ENCODE data around the gene UBE2J2. TPM values are rescaled to one million over a fixed set of nuclear protein-coding genes. Genes with fewer than 3 reads are reported as not detected.

Gene UBE2J2
- total RNA-seq, 2 experiments from 2014 or later: 76.5 to 80.1 TPM

DNA sequence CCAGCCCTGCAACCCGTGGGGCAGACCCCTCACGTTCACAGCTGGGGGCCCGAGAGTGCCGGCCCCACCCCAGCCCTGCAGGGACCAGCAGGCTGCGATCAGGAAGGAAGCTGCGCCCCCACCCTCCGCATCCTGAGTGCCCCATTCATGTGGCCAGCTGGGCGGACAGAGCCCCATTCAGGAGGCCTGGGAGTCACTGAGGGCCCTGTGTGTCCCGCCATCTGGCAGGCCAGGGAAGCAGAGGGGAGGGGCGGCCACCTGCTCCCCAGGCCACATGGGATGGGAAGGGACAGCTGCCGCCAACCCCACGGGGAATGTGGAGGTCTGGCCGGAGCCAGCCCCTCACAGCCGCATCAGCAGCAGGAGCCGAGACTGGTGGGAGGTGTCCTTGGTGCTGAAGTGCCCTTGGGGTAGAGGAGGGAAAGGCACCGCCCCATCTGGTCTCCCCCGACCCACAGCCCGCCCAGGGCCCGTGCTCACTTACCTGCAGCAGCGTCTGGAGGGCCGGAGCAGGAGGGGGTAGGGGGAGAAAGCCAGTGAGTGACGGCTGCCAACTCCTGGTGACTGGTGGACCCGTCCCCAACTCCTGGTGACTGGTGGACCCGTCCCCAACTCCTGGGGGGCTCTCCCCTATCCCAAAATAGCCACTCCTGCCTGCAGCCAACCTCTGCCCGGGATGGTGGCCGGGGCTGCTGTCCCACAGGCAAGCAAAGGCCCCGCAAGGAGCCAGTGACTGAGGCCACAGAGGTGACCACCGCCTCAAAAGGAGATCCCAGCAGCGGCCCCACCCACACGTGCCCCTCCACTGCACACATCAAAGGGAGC lies 25.4 kb upstream of the UBE2J2 start:
- ChIA-PET POLR2A (no interaction called here), CTCF (no interaction called here)

DNA sequence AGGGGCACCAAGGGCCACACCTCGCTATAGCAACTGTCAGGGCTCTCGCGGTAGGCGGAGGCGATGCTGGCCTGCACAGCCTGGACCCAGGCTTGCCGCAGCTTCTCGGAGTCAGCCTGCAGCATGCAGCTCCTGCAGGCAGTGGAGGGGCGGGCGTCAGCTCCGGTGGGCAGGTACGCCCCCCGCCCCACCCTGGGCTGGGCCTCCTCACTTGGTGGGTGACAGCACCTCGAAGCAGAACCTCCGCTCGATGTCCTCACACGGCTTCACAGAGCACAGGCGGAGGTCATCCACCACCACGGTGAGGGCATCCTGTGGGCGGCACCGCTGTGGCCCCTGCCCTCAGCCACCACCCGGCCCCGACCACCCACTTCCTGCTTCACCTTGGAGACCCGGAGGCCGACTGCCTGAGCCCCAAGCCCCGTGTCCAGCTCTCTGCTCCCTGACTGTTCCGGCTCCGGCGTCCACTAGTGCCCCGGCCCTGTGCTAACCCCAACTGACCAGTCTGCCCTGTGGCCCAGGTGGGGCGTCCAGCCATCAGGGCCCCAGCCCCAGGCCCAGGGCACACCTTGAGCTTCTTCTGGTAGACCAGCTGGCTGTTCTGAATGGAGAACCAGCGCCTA lies 24.3 kb upstream of the UBE2J2 start:
- ChIA-PET POLR2A (no interaction called here), CTCF (no interaction called here)

DNA sequence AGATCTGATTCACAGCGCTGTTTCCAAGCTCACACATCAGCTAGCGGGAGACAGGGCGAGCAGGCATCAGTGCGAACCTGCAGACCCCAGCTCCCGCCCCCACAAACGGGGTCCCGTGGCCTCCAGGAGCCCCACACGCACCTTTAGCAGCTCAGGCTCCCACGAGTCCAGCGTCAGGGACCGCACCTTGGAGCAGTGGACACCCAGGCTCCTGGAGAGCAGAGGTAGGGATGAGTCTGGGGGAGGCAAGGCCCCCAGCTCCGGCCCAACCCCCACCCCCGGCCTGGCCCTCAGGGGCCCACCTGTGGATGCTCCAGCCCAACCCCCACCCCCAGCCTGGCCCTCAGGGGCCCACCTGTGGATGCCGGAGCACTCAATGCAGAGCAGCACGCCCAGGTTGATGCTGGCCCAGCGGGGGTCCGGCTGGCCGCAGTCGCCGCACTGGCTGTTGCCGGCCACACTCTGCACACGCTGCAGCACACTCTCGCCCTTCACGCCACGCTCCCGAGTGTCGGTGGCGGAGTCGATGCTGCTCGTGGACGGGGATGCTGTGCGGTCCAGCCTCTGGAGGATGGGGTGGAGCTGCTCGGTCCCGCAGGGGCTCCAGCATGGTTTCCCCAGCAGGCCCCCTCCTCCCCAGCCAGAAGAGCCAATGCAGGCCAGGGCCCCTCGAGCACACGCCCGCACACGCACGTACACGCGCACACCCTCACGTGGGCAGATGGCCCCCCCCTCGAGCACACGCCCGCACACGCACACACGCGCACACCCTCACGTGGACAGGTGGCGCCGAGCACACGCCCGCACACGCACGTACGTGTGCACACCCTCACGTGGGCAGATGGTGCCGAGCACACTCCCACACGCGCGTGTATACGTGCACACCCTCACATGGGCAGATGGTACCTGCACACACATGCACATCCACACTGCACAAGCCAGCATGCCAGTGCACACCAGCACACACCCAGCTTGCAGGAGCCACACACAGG lies 22.7 kb upstream of the UBE2J2 start:
- ChIA-PET POLR2A (no interaction called here), CTCF (interaction anchor here (1.9 kb wide), 1 partner anchor 174 kb away, joined by 5 read pairs; no protein-coding TSS in a partner anchor)

DNA sequence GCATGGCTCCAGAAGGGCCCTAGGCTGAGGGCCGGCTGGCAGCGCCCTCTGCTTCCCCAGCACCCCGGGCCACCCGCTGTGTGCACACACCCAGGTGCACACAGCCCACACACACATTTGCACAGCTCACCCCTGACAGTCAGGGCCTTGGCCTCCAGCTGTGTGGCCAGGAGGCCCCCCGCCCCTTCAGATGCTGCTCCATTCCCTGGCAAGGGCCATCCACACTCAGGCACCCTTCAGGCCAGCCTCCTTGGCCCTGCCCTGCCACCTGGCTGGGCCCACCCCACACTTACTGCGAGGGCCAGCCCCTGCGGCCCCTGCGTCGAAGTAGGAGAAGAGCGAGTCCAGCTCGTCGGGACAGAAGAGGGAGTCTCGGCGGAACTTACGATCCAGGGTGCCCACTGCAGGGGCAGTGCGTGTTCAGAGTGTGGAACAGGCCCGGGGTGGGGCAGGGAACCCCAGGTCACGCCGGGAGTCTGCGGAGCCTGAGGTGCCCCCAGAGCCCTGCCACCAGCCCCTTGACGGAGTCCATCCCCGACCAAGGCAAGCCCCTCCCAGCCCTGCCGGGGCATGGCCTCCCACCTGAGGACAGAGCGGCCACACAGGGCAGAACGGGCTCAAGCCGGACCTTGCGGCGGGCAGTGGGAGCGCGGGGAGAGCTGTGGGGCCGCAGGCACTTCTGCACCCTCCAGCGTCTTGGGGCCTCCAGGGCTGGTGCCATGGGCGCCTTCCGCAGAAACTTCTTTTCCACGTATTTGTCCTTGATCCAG lies 21.7 kb upstream of the UBE2J2 start:
- POLR2A ChIA-PET: no interaction called here
- CTCF ChIA-PET: interaction anchor here (1.1 to 1.9 kb wide), 2 partner anchors 142 to 173 kb away, joined by 3 to 5 read pairs; no protein-coding TSS in a partner anchor

DNA sequence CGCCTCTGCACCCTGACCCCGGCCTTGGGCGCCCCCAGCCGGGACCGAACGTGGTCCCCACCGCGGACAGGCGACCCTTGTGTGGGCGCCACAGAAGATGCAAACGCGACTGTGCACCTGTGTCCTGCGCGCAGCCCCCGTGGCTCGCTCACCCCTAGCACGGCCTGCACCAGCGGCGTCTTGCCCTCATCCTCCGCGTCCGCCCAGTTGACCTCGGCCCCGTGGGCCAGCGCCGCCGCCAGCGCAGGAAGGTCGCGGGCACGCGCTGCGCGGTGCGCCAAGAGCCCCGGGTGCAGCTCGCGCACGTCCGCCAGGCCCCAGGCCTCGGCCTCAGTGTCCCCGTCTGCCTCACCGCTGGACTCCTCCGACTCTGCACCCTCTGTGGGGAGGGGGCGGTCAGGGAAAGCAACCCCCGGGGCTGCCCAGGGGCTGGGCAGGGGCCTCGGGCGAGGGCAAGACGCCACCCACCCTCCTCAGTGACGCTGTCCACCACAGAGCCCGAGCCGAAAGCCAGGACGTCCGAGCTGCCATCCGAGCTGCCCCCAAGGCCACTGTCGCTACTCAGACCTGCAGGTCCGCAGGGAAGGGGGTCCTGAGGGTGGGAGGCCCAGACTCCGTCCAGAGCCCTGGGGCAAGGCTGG lies 20.7 kb upstream of the UBE2J2 start:
- ChIA-PET POLR2A (no interaction called here), CTCF (interaction anchor here (1.1 to 1.9 kb wide), 2 partner anchors 143 to 172 kb away, joined by 3 to 5 read pairs; no protein-coding TSS in a partner anchor)

DNA sequence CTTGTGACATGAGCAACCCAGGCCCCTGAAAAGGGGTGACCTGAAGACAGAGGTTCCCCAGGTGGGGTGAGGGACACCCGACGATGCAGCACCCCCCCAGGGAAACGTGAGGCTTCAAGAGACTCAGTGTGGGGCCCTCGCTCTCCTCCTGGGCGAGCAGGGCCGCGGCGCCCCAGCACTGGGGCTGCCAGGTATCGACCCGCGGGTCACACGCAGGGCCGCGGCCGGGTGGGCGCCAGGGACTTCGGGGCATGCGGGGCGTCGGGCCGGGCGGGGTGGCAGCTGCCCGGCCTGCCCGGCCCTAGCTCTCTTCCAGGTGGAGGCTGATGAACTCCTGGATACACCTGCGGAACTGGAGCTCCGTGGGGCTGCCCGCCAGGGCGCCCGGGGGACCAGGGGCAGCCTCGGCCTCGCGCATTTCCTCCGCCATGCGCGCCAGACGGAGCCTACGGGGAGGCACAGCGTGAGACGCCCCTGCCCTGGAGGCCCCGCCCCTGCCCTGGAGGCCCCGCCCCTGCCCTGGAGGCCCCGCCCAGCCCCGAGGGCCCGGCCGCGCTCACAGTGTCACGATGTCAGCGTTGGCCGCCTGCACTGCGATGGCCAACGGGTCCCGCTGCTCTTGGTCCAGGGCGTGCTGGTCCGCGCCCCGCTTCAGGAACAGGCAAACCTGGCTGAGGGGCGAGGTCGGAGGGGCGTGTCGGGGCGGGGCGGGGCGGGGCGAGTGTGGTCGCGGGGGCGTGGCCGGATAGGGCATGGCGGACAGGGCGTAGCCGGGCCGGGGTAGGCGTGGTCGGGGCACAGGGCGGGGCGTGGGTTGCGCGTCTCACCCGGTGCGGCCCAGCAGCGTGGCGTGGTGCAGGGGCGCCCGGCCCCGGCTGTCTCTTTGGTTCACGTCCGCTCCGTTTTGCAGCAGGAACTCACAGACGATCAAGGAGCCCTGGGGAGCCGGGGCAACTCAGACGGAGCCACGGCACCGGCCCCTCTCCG lies 19.9 kb upstream of the UBE2J2 start:
- POLR2A ChIA-PET: no interaction called here
- CTCF ChIA-PET: no interaction called here

DNA sequence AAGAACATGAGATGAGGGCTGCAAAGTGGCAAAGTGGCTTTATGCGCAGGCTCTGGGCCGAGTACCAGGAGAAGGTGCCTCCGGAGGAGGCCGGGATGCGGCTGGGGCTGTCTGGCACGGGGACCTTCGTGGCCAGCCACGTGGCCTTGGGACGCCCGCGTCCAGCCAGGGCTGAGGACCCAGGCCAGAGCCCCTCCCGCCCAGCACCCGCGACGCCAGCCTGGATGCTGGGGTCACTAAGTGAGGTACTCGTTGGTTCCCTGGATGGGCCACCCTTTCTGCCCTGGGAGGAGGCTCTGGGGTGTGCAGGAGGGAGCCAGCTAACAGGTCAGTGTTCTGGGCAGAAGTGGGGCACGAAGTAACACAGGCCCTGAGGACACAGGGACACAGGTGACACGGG lies 19.2 kb upstream of the UBE2J2 start:
- CTCF ChIA-PET: no interaction called here

DNA sequence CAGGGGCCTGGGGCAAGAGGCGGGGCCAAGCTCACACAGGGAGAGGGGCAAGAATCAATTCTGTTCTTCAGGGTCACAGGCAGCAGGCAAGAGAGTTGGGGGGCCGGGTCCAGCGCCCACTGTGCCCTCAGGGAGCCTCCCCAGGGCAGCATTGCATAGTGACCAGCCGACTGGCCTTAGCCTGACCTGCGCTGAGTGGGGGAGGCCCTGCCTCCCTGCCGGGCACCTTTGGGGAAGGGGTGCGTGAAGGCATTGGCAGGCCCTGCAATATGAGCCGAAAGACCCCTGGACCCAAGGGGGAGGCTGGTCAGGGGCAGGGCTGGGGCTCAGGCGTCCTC lies 18.8 kb upstream of the UBE2J2 start:
- CTCF ChIA-PET: interaction anchor here (0.7 to 2.8 kb wide), 11 partner anchors 8 to 260 kb away, joined by 3 to 41 read pairs (median 3); partner anchors contain the start of gene UBE2J2
- POLR2A ChIA-PET: interaction anchor here (1.0 kb wide), 1 partner anchor 19 kb away, joined by 3 read pairs; the partner anchor contains the start of gene UBE2J2

More for the DNA sequence above, 19.2 kb upstream of the UBE2J2 start:
- POLR2A ChIA-PET: no interaction called here

DNA sequence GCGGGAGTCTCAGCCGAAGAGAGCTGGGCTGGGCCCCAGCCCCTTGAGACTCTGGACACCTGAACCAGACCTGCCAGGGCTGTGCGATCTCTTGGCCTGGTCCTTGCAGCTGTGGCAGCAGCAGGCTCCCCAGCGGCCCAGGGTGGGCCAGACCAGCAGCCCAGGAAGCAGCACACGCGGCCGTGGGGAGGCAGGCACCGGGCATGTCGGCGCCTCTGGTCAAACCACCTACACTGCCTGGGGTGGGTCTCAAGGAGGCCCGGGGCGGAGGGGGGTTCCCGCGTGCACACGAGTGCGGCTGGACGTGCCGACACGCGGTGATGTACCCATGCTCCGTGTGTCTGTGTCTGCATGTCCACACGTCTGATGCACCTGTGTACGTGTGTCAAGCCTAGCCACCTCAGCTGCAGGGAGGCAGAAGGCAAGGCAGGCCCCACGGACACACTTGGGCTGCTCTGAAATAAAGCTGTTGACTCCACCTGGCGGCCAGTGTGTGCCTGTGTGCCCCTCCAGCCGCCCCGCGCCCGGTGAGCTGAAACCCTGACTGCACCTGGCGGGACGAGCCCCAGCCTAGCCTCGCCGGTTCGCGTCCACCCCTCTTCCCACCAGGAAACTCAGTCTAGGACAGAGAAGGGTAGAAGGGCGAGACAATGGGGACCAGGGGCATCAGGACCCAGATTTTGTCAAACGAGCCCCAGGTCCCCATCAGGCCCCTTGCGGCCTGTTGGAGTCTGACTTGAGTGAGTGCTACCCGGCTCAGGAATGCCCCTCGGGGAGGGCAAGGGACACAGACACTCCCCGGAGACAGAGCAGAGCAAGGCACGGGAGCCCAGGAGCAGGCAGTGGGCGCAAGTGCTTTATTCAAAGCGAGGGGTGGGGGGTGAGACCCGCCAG lies 18.1 kb upstream of the UBE2J2 start:
- ChIA-PET POLR2A (interaction anchor here (1.0 kb wide), 1 partner anchor 18 kb away, joined by 3 read pairs; the partner anchor contains the start of gene UBE2J2), CTCF (interaction anchor here (0.7 to 2.8 kb wide), 17 partner anchors 9 to 307 kb away, joined by 3 to 41 read pairs (median 3); partner anchors contain the start of gene UBE2J2)

DNA sequence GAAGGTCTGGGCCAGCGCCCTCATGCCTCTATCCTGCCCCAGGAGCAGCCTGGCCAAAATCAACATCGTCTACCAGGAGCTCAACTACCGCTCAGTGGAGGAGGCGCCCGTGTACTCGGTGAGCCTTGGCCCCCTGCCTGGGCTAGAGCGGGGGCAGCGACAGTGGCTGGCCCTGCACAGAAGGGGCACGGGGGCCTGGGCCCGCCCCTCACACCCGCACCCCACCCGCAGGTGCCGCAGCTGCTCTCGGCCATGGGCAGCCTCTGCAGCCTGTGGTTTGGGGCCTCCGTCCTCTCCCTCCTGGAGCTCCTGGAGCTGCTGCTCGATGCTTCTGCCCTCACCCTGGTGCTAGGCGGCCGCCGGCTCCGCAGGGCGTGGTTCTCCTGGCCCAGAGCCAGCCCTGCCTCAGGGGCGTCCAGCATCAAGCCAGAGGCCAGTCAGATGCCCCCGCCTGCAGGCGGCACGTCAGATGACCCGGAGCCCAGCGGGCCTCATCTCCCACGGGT lies 17.4 kb upstream of the UBE2J2 start:
- POLR2A ChIA-PET: interaction anchor here (1.0 kb wide), 1 partner anchor 18 kb away, joined by 3 read pairs; the partner anchor contains the start of gene UBE2J2

DNA sequence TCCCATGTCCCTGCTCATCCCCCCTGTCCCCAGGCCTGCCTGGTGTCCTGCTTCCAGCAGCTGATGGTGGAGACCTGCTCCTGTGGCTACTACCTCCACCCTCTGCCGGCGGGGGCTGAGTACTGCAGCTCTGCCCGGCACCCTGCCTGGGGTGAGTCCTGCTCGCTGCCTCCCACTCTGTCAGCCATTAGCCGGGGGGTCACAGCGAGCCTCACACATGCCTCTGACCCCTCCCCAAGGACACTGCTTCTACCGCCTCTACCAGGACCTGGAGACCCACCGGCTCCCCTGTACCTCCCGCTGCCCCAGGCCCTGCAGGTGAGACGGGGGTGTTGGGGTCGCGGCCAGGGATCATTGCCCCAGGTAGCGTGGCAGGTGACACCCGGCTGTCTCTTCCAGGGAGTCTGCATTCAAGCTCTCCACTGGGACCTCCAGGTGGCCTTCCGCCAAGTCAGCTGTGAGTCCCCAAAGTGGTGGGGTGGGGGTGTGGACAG lies 16.6 kb upstream of the UBE2J2 start:
- CTCF ChIA-PET: interaction anchor here (1.0 to 2.8 kb wide), 7 partner anchors 169 to 306 kb away, joined by 3 to 41 read pairs (median 4); no protein-coding TSS in a partner anchor
- POLR2A ChIA-PET: interaction anchor here (0.7 kb wide), 1 partner anchor 39 kb away, joined by 3 read pairs; no protein-coding TSS in a partner anchor

More for the DNA sequence above, 17.4 kb upstream of the UBE2J2 start:
- CTCF ChIA-PET: interaction anchor here (1.0 to 2.8 kb wide), 13 partner anchors 10 to 307 kb away, joined by 3 to 41 read pairs (median 5); partner anchors contain the start of gene UBE2J2

DNA sequence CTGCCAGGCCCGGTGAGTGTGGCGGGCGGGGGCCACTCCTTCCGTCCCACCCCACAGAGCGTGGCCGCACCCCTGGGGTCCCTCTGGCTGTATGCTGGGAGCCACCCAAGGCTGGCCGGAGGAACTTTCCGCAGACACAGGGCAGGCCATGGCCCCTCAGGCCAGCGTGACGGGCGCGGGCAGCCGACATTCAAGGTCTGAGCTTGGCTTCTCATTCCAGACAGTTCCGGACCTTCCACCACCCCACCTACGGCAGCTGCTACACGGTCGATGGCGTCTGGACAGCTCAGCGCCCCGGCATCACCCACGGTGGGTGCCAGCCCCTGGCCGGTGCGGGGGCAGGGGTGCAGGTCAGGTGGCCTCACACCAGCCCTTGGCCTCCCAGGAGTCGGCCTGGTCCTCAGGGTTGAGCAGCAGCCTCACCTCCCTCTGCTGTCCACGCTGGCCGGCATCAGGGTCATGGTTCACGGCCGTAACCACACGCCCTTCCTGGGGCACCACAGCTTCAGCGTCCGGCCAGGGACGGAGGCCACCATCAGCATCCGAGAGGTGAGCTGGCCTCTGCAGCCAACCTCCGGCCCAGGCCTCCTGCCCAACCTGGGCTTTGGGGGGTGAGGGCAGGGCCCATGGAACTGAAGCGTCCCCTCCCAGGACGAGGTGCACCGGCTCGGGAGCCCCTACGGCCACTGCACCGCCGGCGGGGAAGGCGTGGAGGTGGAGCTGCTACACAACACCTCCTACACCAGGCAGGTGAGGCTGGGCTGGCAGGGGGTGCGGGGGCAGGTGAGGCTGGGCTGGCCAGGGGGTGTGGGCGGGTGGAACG lies 13.8 kb upstream of the UBE2J2 start:
- ChIA-PET POLR2A (no interaction called here), CTCF (no interaction called here)

DNA sequence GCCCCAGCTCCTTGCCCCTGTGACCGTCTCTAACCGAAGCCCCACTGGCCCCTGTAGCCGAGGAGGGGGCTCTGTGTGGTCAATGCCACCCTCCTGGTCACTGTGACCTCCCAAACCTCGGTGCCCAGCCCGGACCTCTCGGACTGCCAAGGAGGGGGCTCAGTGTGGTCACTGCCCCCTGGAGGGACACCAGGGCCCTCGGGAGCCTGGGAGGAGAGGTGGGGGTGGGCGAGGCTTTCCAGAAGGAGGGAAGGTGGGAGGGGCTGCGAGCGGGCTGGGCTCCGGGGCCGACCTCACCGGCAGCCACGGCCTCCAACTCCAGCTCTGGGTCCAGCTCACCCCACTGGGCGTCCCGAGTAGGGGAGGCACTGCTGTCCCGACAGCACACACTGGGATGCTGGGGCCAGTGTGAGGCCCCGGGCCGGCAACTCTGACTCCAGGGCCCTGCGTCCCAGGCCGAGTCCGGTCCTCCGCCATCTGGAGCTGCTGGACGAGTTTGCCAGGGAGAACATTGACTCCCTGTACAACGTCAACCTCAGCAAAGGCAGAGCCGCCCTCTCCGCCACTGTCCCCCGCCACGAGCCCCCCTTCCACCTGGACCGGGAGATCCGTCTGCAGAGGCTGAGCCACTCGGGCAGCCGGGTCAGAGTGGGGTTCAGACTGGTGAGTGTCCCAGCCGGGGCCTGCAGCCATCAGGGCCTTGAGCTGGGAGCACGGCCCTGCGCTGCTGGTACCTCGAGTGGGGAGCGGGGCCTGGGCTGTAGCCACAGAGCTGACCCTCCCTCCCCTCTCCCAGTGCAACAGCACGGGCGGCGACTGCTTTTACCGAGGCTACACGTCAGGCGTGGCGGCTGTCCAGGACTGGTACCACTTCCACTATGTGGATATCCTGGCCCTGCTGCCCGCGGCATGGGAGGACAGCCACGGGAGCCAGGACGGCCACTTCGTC lies 12.9 kb upstream of the UBE2J2 start:
- ChIA-PET CTCF (no interaction called here), POLR2A (no interaction called here)
